ENCODE data around the gene PLCB3. TPM values are rescaled to one million over a fixed set of nuclear protein-coding genes. Genes with fewer than 3 reads are reported as not detected.

PLCB3 gene
- total and polyA plus RNA-seq, 4 experiments from 2014 or later, result 0.71 to 11.9 (median 10.8) TPM; not detected in 1

DNA sequence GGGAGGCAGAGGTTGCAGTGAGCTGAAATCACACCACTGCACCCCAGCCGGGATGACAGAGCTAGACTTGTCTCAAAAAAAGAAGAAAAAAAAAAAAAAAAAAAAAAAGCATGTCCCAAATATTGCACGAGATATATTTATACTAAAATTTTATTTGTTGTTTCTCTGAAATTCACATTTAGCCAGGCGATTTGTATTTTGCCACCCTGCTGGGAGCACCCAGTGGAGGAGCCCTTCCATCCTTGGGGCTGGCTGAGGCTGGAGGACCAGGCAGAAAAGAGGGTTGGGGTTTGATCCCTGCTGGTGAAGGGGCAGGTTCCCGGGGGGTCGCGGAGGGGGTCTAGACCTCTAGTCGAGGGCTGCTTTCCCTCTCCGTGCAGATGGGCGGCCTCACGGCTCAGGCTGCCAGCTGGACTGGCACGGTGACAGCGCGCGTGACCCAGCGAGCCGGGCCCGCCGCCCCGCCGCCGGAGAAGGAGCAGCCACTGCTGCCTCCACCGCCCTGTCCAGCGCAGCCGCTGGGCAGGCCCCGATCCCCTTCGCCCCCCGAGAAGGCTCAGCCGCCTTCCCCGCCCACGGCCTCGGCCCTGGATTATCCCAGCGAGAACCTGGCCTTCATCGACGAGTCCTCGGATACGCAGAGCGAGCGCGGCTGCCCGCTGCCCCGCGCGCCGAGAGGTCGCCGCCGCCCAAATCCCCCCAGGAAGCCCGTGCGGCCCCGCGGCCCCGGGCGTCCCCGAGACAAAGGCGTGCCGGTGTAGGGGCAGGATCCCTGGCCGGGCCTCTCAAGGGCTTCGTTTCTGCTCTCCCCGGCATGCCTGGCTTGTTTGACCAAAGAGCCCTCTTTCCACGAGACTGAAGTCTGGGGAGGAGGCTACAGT lies 47.9 kb downstream of the PLCB3 start:
- peaks cover 51% of the 10 kb centered on the region for H3K27me3 ChIP-seq (ENCODE audit: insufficient read depth, low read length)
- peaks cover 34% of the 10 kb centered on the region for H3K4me1 ChIP-seq (ENCODE audit: insufficient read depth, low read length)
- no peak for DNase-seq
- H3K4me3 Mint-ChIP-seq, result peak overlapping the region in 7 of 8 donors; percentile 70 to 90 (median 74)
- H3K9me3 ChIP-seq (ENCODE audit: control insufficient read depth in 1 of 2, low read length in 2 of 2), result no peaks in the 10 kb centered on the region
- peaks cover 41 to 43% of the 10 kb centered on the region in 2 donors for H3K27me3 Mint-ChIP-seq
- H3K4me3 ChIP-seq (ENCODE audit: low read length in 2 of 2), result peak overlapping the region in 1 of 2 donors; percentile 1
- ChIA-PET POLR2A (ENCODE audit: partially characterized antibody) (interaction anchor here (0.7 kb wide), 1 partner anchor 28 kb away, joined by 3 read pairs; no protein-coding TSS in a partner anchor), CTCF (ENCODE audit: partially characterized antibody) (interaction anchor here (0.8 to 1.2 kb wide), 2 partner anchors 30 to 95 kb away, joined by 3 to 5 read pairs; no protein-coding TSS in a partner anchor)
- no peak overlapping the region for H3K27ac ChIP-seq (ENCODE audit: low read depth, low read length)
- no peaks in the 10 kb centered on the region for H3K36me3 Mint-ChIP-seq
- no peaks in the 10 kb centered on the region for H3K9me3 Mint-ChIP-seq
- peaks cover 14 to 37% (median 23%) of the 10 kb centered on the region in 4 donors for H3K4me1 Mint-ChIP-seq
- intact Hi-C loops (cut with micrococcal nuclease), result no loop called here
- H3K27ac Mint-ChIP-seq, result peak overlapping the region in 4 of 7 donors; percentile 47 to 83 (median 57)
- no peaks in the 10 kb centered on the region for H3K36me3 ChIP-seq (ENCODE audit: insufficient read depth, low read length)

DNA sequence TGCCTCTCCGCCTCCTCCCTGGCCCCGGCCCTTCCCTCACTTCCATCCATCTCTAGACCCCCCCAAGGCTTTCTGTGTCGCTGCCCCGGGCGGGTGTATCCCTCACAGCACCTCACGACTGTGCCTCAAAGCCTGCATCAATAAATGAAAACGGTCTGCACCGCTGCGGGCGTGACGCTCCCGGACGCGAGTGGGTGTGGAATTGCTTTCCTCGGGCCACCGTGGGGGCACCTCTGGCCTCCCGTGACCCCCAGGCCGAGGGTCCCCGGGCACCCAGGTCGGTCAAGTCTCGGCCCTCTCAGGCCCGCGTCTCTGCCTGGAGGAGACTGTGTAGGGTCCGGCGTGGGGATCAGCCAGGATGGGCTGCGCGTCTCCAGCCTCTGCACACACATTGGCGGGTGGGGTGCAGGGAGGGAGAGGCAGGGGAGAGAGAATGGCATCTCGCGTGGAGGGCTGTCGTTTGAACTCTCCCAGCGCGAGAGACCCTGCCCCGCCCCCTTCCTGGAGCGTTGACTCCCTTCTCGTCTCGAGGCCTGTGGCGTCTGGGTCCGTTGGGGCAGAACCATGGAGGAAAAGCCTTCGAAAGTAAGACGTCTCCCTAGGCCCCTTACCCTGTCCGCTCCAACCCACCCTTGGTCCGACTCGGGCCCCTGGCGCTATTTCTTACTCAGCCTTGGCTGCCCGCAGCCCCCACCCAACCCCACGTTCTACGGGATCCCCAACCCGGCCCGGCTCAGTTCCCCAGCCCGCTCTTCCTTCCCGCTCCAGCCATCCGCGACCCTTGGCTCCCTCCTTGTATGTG lies 48.7 kb downstream of the PLCB3 start, which contains the start of gene CATSPERZ:
Gene CATSPERZ (plus strand): TSS at position 512 of the 802 bp plus-strand sequence. CDS start 53 bp downstream, at position 565.
- peak within 1 kb of the TSS; percentile 70 to 92 (median 78) for H3K4me3 Mint-ChIP-seq
- H3K27ac ChIP-seq (ENCODE audit: low read depth, low read length), result no peak within 1 kb of the TSS
- H3K9me3 ChIP-seq (ENCODE audit: control insufficient read depth in 1 of 2, low read length in 2 of 2), result no peaks in the 10 kb centered on the region
- no peaks in the 10 kb centered on the region for H3K36me3 ChIP-seq (ENCODE audit: insufficient read depth, low read length)
- intact Hi-C loops (cut with micrococcal nuclease), result loop anchor here (10.0 kb wide), 1 partner anchor 295 kb away; no protein-coding TSS in a partner anchor
- peak within 1 kb of the TSS; percentile 62 to 89 (median 83) for H3K27ac Mint-ChIP-seq
- H3K27me3 ChIP-seq (ENCODE audit: insufficient read depth, low read length), result peaks cover 43% of the 10 kb centered on the region
- H3K4me1 ChIP-seq (ENCODE audit: insufficient read depth, low read length), result peaks cover 37% of the 10 kb centered on the region
- peak within 1 kb of the TSS; percentile 29 to 49 for H3K4me3 ChIP-seq (ENCODE audit: low read length in 2 of 2)
- ChIA-PET POLR2A (ENCODE audit: partially characterized antibody) (interaction anchor here (0.6 to 8.6 kb wide), 12 partner anchors 14 to 299 kb away, joined by 3 to 192 read pairs (median 6); partner anchors contain the start of genes BAD, FERMT3, FKBP2 and GPR137), CTCF (ENCODE audit: partially characterized antibody) (interaction anchor here (0.7 to 6.8 kb wide), 28 partner anchors 8 to 416 kb away, joined by 3 to 367 read pairs (median 7); partner anchors contain the start of genes BAD, FERMT3, FKBP2 and GPR137)
- no peaks in the 10 kb centered on the region for H3K9me3 Mint-ChIP-seq
- peak in 4 of 5 donors; percentile 24 to 57 (median 34) for DNase-seq
- H3K4me1 Mint-ChIP-seq, result peaks cover 16 to 44% (median 25%) of the 10 kb centered on the region in 4 donors
- H3K36me3 Mint-ChIP-seq, result peaks cover 0 to 2% of the 10 kb centered on the region in 2 donors
- H3K27me3 Mint-ChIP-seq, result peaks cover 38% of the 10 kb centered on the region in 2 donors

DNA sequence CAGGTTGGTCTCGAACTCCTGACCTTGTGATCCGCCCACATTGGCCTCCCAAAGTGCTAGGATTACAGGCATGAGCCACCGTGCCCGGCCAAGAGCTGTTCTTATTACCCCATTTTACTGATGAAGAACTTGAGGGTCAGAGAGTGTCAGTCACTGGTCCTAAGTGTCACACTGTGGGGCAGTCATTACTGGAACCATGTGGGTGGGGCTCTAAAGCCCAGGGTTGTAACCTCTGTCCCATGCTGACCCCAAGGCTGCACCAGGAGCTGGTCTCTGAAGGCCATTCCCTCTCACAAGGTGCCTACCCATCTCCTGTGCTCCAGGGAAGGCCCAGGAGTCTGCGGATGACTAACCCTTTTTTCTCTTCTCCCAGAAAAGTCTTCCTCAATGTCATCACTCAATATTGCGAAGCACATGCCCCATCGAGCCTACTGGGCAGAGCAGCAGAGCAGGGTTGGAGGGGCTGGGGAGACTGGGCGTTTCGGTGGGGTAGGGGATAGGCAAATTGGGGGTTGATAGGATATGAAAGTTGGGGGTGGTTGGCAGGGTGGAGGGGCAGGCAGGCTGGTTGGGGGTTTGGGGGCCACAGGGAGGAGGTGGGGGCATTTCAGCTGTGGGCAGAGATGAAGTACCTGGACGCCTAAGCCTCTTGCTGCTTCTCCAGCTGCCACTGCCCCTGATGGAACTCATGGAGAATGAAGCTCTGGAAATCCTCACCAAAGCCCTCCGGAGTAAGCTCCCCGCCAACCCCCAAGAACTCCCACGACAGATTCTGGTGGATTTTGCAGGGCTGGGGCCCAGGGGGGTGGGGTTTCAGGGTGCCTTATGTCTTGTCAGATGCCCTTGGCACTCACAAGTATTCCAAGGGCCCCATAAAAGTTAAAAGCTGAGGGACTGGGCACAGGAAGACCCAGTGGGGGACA lies 52.0 kb downstream of the PLCB3 start:
- Mint-ChIP-seq H3K4me1 (peaks cover 20 to 49% (median 34%) of the 10 kb centered on the region in 4 donors), H3K27me3 (peaks cover 11 to 12% of the 10 kb centered on the region in 2 donors), H3K4me3 (peak overlapping the region in 3 of 8 donors; percentile 13 to 95 (median 94)), H3K27ac (peak overlapping the region in 4 of 7 donors; percentile 4 to 98 (median 50)), H3K9me3 (no peaks in the 10 kb centered on the region), H3K36me3 (peaks cover 0 to 11% of the 10 kb centered on the region in 2 donors)
- H3K36me3 ChIP-seq (ENCODE audit: insufficient read depth, low read length), result no peaks in the 10 kb centered on the region
- DNase-seq, result peak in 1 of 5 donors; percentile 34
- intact Hi-C loops (cut with micrococcal nuclease), result loop anchor here (1.0 to 10.0 kb wide), 5 partner anchors 18 to 465 kb away; partner anchors contain the start of genes DNAJC4, GPR137 and MARK2
- ChIA-PET POLR2A (ENCODE audit: partially characterized antibody) (interaction anchor here (0.7 to 8.6 kb wide), 16 partner anchors 14 to 1462 kb away, joined by 3 to 192 read pairs (median 16); partner anchors contain the start of genes BAD, COX8A, FERMT3 and FKBP2), CTCF (ENCODE audit: partially characterized antibody) (interaction anchor here (0.7 to 7.8 kb wide), 27 partner anchors 8 to 302 kb away, joined by 3 to 367 read pairs (median 5); partner anchors contain the start of genes BAD, FERMT3, FKBP2 and GPR137)
- H3K9me3 ChIP-seq (ENCODE audit: control insufficient read depth in 1 of 2, low read length in 2 of 2), result no peaks in the 10 kb centered on the region
- peak overlapping the region in 1 of 2 donors; percentile 64 for H3K4me3 ChIP-seq (ENCODE audit: low read length in 2 of 2)
- peaks cover 47% of the 10 kb centered on the region for H3K4me1 ChIP-seq (ENCODE audit: insufficient read depth, low read length)
- peak overlapping the region; percentile 90 for H3K27ac ChIP-seq (ENCODE audit: low read depth, low read length)
- H3K27me3 ChIP-seq (ENCODE audit: insufficient read depth, low read length), result peaks cover 21% of the 10 kb centered on the region

DNA sequence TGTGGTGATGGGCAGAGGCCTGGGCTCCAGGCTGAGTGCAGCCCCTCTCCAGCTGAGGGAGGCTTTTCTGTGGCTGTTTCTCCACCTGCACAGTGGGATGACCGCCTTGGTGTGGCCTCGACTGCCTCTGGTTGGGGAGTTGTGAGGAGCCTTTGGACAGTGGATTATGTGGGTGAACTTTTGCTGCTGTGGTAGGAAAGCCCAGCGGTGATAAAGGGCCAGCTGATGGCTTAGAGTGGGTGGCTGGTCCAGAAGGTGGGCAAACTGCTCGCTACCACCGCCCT lies 52.6 kb downstream of the PLCB3 start:
- no peak for DNase-seq
- Histone ChIP-seq H3K4me1 (ENCODE audit: insufficient read depth, low read length) (peaks cover 47% of the 10 kb centered on the region), H3K36me3 (ENCODE audit: insufficient read depth, low read length) (no peaks in the 10 kb centered on the region), H3K4me3 (ENCODE audit: low read length in 2 of 2) (peak overlapping the region in 1 of 2 donors; percentile 64), H3K27ac (ENCODE audit: low read depth, low read length) (peak overlapping the region; percentile 90), H3K9me3 (ENCODE audit: control insufficient read depth in 1 of 2, low read length in 2 of 2) (no peaks in the 10 kb centered on the region), H3K27me3 (ENCODE audit: insufficient read depth, low read length) (peaks cover 20% of the 10 kb centered on the region)
- Mint-ChIP-seq H3K27ac (peak overlapping the region; percentile 91 to 99 (median 96)), H3K27me3 (peaks cover 10 to 12% of the 10 kb centered on the region in 2 donors), H3K4me1 (peaks cover 20 to 49% (median 33%) of the 10 kb centered on the region in 4 donors), H3K9me3 (no peaks in the 10 kb centered on the region), H3K36me3 (peaks cover 0 to 11% of the 10 kb centered on the region in 2 donors), H3K4me3 (peak overlapping the region; percentile 88 to 97 (median 94))
- ChIA-PET CTCF (ENCODE audit: partially characterized antibody) (interaction anchor here (0.8 to 7.8 kb wide), 22 partner anchors 9 to 303 kb away, joined by 3 to 367 read pairs (median 8); partner anchors contain the start of genes BAD, FERMT3, FKBP2 and NUDT22), POLR2A (ENCODE audit: partially characterized antibody) (interaction anchor here (0.7 to 8.6 kb wide), 18 partner anchors 13 to 1463 kb away, joined by 3 to 192 read pairs (median 10); partner anchors contain the start of genes BAD, COX8A, FERMT3 and FKBP2)
- intact Hi-C loops (cut with micrococcal nuclease), result loop anchor here (1.0 to 10.0 kb wide), 5 partner anchors 19 to 465 kb away; partner anchors contain the start of genes DNAJC4, GPR137 and MARK2

DNA sequence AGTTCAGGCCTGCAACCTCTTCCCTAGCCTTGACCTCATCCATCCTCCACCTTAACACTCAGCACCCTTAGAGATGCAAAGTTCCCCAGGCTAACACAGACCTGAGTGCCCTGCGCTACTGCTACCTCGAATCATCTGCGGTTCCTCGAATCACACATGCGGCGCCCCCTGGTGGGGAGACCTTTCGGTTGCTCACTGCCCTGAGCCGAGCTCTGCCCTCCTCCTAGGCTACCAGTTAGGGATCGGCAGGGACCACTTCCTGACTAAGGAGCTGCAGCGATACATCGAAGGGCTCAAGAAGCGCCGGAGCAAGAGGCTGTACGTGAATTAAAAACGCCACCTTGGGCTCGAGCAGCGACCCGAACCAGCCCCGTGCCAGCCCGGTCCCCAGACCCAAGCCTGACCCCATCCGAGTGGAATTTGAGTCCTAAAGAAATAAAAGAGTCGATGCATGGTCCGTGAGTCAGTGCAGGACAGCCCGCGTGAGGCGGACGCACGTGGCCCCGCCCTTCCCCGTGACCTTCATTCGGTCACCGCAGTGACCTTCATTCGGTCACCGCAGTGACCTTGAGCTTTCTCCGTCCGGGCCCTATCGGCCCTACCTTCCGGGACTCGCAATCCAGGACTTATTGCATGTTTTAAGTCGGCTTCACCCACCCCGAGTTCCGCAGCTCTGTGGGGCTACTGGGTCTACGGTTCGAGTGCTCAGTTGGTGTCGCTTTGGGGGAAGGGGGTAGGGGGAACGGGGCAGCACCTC lies 53.2 kb downstream of the PLCB3 start:
- peak; percentile 87 to 90 (median 88) for DNase-seq
- Histone ChIP-seq H3K4me1 (ENCODE audit: insufficient read depth, low read length) (peaks cover 41% of the 10 kb centered on the region), H3K9me3 (ENCODE audit: control insufficient read depth in 1 of 2, low read length in 2 of 2) (no peaks in the 10 kb centered on the region), H3K27ac (ENCODE audit: low read depth, low read length) (peak overlapping the region; percentile 90), H3K36me3 (ENCODE audit: insufficient read depth, low read length) (no peaks in the 10 kb centered on the region), H3K4me3 (ENCODE audit: low read length in 2 of 2) (peak overlapping the region; percentile 64), H3K27me3 (ENCODE audit: insufficient read depth, low read length) (peaks cover 20% of the 10 kb centered on the region)
- Mint-ChIP-seq H3K27ac (peak overlapping the region; percentile 91 to 99 (median 96)), H3K4me3 (peak overlapping the region; percentile 88 to 97 (median 94)), H3K9me3 (no peaks in the 10 kb centered on the region), H3K36me3 (peaks cover 0 to 12% of the 10 kb centered on the region in 2 donors), H3K27me3 (peaks cover 10 to 12% of the 10 kb centered on the region in 2 donors), H3K4me1 (peaks cover 20 to 48% (median 31%) of the 10 kb centered on the region in 4 donors)
- POLR2A ChIA-PET (ENCODE audit: partially characterized antibody), result interaction anchor here (0.6 to 8.6 kb wide), 28 partner anchors 13 to 1463 kb away, joined by 3 to 192 read pairs (median 4); partner anchors contain the start of genes BAD, CCDC88B, COX8A and FERMT3
- intact Hi-C loops (cut with micrococcal nuclease), result loop anchor here (1.0 to 10.0 kb wide), 11 partner anchors 13 to 466 kb away; partner anchors contain the start of genes CCDC88B, DNAJC4, FKBP2 and GPR137
- CTCF ChIA-PET (ENCODE audit: partially characterized antibody), result interaction anchor here (0.6 to 7.8 kb wide), 28 partner anchors 9 to 303 kb away, joined by 3 to 367 read pairs (median 5); partner anchors contain the start of genes BAD, FERMT3, FKBP2 and NUDT22

All from CD4-positive, alpha-beta memory T cell (primary cell).